ENCODE data around the gene FNDC10.
A peak's percentile ranks its signal among the peaks of the same experiment; 100 is the strongest.

FNDC10 gene

DNA sequence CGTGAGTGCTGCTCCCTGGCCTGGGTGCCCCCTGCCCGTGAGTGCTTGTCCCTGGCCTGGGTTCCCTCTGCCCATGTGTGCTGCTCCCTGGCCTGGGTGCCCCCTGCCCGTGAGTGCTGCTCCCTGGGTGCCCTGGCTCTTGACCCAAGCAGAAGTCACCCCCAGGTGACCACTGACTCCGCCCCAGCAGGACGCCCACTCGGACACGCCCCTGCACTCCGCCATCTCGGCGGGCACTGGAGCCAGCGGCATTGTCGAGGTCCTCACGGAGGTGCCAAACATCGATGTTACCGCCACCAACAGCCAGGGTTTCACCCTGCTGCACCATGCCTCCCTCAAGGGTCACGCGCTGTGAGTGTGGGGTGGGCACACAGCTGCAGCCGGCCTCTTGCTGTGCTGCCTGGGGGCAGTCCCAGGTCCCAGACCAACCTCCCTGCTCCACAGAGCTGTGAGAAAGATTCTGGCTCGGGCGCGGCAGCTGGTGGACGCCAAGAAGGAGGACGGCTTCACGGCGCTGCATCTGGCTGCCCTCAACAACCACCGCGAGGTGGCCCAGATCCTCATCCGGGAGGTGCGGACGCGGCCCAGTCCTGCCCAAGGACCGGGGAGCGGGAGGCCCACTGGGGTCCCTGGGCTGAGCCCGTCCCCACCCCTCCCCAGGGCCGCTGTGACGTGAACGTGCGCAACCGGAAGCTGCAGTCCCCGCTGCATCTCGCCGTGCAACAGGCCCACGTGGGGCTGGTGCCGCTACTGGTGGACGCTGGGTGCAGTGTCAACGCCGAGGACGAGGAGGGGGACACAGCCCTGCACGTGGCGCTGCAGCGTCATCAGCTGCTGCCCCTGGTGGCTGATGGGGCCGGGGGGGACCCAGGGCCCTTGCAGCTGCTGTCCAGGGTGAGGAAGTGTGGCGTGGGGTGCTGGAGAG lies 28.2 kb upstream of the FNDC10 start:
- DNase-seq = no peak

DNA sequence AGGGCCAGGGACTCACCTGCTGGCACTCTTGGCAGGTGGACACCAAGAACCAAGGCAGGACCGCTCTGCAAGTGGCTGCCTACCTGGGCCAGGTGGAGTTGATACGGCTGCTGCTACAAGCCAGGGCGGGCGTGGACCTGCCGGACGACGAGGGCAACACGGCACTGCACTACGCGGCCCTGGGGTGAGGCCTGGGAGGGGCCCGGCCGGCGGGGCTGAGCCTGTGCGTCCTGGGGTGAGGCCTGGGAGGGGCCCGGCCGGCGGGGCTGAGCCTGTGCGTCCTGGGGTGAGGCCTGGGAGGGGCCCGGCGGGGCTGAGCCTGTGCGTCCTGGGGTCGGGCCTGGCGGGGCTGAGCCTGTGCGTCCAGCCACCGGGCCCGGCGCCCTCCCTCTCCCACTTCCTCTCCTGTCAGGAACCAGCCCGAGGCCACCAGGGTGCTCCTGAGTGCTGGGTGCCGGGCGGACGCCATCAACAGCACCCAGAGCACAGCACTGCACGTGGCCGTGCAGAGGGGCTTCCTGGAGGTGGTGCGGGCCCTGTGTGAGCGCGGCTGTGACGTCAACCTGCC lies 27.4 kb upstream of the FNDC10 start:
- DNase-seq = no peak

DNA sequence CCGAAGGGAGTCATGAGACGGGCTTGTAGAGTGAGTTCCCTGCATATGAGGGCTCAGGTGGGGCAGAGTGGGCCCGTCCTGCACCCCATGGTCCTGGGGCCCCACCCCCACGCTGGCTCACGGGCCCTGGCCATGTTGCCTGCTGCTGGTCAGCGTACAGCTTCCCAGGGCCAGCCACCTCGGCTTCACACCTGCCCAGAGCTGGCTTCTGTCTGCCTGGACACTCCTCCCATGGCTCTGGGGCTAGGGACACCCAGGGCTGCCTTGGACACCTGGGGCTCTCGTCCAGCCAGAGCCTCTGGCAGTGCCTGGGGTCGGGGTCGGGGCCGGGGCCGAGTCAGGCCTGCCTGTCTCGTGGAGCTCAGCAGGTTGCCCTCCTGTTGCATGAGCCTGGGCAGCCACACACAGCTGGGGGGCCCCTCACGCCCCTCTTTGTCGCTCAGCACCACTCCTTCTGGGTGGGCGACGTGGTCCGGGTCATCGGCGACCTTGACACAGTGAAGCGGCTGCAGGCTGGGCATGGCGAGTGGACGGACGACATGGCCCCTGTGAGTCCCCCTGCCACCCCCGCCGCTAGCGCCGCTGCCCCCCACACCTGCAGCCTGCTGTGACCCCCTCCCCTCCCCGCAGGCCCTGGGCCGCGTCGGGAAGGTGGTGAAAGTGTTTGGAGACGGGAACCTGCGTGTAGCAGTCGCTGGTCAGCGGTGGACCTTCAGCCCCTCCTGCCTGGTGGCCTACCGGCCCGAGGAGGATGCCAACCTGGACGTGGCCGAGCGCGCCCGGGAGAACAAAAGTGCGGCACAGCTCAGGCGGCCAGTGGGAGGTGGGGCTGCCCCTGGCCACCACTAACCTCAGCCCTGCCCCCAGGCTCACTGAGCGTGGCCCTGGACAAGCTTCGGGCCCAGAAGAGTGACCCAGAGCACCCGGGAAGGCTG lies 26.5 kb upstream of the FNDC10 start:
- DNase-seq = no peak

DNA sequence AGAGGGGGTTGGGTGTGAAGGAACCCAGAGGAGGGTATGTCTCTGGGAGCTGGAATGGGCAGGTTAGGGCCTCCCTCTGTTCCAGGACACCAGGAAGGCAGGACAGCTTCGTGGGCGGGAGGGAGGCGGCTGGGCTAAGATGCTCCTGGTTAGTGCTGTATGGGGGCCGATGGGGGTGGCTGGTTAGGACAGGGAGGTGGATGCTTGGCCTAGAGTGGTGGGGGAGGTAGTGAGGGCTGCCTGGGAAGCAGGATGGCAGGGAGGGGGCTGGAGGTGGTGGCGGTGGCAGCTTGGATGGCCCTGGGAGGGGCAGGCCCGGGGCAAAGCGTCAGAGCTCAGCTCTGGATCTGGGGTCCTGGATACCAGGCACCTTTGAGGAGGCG lies 25.9 kb upstream of the FNDC10 start:
- no peak for DNase-seq

DNA sequence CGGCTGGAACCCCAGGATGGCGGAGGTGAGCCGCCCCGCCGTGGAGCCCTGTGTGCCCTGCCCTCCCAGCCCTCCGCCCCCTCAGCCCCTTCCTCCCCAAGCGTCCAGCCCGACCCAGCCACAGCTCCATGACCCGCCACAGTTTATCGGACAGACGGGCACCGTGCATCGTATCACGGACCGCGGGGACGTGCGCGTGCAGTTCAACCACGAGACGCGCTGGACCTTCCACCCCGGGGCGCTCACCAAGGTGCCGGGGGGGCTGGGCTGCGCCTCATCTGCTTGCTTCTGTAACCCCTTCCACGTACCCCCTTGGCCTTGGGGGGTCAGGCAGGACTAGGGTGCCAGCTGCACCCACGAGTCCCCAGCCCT lies 25.5 kb upstream of the FNDC10 start:
- no peak for DNase-seq

DNA sequence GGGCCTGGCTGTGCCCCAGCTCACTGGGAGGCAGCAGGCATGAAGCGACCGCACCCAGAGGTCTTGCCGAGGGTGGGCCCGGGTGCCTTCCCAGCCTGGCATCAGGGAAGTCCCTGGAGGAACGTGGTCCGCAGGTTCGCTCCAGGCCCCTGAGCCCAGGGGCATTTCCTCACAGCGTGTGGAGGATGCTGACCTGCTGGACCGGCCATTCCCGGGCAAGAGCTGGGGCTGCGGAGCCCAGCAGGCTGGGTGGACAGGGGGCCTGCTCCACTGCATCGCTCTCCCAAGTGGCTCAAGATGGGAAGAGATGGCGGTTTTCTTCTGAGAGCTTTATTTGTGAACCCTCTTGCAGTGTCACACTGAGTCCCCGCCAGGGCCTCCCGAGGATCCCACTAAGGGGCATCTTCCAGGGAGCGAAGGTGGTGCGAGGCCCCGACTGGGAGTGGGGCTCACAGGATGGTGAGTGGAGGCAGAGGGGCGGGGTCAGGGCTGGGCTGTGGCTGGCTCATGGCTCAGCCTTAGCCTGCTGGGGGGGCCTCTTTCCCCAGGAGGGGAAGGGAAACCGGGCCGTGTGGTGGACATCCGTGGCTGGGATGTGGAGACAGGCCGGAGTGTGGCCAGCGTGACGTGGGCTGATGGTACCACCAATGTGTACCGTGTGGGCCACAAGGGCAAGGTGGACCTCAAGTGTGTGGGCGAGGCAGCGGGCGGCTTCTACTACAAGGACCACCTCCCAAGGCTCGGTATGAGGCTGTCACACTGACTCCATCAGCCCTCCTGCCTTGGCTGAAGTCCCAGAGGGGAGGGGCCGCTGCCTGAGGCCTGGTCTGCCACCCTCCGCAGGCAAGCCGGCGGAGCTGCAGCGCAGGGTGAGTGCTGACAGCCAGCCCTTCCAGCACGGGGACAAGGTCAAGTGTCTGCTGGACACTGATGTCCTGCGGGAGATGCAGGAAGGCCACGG lies 24.8 kb upstream of the FNDC10 start:
- DNase-seq = no peak

DNA sequence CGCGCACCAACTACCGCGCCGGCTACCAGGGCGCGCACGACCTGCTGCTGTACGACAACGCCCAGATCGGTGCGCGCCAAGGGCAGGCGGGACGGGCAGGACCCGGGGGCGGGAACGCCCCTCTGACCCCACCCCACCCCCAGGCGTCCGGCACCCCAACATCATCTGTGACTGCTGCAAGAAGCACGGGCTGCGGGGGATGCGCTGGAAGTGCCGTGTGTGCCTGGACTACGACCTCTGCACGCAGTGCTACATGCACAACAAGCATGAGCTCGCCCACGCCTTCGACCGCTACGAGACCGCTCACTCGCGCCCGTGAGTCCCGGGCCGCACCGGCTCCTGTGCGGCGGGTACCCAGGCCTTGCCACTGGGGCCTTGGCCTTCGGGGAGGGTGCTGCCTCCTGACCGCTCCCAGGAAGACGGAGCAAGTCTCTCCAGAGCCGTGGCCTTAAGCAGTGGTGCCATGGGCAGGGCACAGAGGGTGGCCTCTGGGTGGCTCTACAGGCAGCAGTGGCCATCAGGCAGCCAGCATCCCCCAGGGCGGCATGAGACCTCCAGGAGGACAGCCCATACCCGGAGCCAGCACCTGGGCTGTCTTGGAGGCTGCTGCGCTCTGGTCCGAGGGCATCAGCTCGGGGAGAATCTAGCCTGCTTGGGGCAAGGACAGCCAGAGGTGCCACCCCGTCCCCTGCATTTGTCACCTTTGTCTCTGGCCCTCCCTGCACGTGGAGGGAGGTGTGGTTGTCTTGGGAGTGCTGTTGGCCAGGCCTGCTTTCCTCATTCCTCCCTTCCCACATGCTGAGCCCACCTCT lies 23.9 kb upstream of the FNDC10 start:
- no peak for DNase-seq

DNA sequence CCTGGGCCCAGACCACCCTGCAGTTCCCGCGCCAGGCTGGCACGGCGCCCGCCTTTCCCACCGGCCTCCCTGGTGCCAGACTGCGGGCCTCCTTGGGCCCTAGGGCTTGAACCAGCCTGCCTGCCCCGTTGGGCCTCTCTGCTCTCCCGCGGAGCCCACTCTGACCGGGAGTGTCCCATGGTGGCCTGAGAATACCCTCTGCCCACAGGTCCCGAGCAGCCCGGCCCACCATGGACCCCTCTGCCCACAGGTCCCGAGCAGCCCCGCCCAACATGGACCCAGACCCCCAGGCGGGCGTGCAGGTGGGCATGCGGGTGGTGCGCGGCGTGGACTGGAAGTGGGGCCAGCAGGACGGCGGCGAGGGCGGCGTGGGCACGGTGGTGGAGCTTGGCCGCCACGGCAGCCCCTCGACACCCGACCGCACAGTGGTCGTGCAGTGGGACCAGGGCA lies 23.3 kb upstream of the FNDC10 start:
- DNase-seq = no peak

DNA sequence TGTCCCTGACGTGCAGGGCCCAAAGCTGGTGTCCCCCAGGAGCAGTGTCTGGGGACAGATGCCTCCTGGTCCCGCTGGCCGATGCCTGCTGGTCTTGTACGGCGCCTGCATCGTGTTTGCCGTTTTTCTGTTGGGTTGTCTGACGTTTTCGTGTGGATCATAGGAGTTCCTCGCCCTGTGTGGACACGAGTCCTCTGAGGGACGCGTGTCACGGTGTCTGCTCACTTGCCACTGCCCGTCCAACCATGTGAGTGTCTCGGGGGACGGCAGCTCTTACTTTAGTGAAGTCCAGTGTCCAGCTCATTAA lies 22.8 kb upstream of the FNDC10 start:
- DNase-seq = no peak

DNA sequence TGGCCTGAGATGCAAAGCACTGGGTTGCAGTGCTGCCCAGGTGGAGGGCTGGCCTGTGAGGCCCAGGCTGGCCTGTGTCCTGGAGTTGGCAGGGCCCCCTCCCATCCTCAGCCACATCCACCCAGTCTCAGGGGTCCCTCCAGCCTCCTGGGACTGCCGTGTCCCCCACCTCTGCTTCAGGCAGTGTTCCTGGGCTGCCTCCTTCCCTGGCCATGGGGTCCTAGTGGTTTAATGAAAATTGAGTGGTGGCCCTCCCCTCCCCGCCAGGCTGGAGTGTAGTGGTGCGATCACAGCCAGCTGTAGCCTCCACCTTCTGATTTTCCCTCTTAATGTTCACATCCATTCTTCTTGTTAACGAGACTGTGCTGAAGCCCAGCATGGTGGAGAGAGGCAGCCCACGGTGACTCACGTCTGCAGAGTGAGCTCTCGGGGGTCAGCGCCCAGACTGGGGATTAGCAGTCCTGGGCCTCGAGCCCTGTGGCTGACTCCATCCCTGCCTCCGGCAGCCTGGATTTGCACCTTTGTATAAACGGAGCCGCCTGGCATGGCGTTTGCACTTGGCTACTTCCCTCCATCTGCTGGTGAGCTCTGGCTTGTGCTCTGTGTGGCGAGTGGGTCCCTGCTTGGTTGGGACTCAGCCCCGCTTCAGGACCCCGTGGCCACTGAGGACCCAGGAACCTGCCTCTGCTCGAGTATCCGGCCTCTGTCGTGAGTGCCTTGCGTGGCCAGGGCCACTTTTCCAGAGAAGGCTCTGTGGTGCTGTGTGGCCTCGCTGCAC lies 22.3 kb upstream of the FNDC10 start:
- no peak for DNase-seq

DNA sequence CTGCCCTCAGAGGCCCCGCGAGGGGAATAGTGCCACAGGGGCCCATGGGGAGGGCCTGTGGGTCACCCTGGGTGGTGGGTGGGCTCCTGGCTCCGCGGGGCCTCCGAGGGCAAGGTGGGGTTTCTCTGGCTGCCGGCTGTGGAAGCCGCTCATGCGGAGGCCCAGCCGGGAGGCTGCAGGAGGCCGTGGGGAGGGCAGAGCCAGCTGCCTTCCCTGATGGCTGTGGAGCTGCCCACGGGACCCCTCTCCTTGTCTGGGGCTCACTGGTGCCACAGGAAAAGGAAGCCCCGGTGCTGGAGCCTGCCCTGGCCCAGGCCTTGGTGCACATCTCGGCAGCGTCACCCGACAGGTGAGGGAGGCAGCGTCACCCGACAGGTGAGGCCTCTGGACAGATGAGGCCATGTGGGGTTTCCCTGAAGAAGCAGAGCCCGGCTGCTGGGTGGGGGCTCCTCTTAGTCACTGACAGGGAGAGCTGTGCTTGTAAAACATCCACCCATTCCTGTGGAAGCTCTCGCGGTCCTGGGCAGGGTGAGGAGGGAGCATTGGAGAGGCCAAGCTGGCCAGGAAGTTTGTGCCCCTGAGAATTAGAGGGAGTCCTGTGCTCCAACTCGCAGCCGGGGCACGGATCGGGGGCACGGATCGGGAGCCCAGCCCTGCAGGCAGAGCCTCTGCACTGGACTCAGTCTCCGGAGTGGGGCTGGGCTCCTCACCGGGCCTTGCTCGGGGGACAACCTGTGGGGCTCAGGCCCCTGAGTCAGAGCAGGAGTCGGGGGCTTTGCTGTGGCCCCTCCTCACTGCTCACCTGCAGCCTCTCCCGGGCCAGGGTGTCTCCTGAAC lies 21.5 kb upstream of the FNDC10 start:
- DNase-seq = no peak

DNA sequence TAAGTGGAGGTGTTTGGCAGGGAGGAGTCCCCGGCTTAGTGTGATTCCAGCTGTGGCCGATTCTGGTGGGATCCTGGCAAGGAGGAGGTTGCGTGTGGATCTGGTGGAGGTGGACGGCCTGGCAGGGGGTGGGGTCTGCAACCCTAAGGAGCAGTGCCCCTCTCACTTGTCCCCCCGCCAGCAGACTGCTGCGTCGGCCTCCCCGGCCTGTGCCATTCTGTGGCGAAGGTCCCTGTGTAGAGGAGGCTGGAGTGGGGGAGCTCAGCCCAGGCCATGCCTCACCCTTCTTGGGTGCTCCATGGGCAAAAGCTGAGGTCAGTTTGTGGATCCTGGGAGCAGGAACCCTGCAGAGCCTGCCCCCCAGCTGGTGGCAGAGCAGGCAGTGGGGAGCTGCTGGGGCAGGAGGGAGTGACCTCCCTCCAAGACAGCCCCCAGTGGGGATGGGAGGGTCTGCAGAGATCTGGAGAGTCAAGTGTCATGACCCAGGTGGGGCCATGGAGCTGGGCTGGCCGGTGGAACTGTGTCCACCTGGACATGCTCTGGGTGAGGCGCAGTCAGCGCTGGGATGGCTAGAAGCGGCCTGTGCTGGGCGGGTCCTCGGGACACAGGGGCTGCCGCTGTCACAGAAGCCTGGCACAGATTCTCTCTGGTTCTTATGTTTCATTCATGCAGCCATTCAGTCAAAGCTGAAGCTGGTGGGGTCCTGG lies 20.7 kb upstream of the FNDC10 start:
- DNase-seq = no peak

DNA sequence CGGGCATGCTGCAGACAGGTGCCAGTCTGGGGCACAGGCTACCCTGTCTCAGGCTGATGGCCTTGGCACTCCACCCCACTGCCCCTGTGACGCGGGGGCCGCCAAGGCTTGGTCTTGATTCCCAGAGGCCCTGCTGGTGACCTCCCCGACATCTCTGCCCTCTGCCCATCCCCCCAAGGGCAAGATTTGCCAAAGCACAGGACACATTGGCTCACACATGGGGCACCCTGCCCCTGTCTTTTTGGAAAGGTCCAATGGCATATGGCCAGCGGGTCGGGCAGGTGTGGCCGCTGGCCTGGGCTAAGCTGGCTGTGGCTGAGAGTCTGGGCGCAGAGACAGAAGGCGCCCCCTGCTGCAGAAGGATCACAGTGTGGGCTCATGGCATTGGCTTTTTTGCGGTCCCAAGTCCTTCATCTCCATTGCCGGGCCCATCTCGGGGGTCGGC lies 20.0 kb upstream of the FNDC10 start:
- no peak for DNase-seq

DNA sequence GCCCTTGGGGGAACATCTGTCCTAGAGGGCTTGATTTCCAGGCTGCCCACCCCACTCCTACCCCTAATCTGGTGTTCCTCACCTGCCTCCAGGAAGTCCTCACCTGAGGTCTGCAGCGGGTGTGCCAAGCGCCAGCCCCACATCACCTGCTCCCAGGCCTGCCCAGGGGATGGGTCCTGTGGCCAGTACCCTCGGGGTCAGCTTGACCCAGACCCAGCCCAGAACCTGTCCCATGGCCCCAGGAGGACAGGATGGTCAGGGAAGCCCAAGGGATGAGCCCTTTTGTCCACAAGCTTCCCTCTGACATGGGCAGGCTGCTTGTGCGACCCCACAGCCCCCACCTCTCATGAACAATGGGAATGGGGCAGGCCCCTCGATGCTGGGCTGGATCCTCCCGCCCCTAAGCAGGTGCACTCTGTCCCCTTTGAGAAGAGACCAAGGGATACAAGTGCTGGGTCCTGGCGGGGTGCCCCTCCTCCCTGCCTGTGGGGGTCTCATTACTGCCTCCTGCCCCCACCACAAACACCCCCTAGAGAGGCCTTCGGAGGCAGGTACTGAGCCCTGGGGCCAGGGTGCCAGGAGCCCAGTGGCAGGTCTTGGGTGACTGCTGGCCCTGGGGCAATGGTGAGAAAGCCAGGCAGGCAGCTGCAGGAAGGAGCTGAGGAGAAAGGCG lies 18.6 kb upstream of the FNDC10 start:
- DNase-seq = no peak

DNA sequence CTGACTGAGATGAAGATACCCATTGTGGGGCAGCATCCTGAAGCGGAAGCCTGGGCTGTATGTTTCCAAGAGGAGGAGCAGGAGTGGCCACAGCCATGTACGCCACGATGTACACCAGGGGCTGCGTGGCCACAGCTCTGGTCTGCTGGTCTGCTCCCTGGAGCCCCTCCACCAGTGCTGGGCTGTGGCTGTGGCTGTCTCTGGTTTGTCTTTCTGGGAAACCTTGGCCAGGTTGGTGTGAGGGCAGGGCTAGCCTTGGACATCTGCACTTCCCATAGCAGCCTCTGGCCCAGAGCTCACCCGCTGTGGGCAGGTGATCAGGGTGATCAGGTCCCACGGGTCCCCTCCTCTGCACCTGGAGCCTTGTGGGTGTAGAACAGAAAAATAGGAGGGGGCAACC lies 18.0 kb upstream of the FNDC10 start:
- DNase-seq = no peak

DNA sequence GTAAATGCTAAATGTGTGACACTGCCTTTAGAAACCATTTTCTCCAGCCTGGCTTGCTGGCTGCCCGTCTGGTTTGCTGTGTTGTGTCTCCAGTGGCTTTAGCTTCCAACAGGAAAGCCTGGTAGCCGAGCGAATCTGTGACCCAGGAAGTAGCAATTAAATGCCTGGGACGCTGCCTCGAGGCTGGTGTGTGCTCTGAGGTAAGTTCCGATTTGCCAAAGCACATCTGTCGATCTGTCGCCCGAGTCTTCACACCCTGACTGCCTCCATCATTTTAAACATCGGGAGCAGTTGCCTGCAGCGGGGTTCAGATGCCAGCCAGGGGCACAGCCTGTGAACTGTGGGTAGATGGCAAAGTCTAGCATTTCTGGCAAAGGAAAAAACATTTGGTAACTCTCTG lies 17.6 kb upstream of the FNDC10 start:
- DNase-seq = no peak

DNA sequence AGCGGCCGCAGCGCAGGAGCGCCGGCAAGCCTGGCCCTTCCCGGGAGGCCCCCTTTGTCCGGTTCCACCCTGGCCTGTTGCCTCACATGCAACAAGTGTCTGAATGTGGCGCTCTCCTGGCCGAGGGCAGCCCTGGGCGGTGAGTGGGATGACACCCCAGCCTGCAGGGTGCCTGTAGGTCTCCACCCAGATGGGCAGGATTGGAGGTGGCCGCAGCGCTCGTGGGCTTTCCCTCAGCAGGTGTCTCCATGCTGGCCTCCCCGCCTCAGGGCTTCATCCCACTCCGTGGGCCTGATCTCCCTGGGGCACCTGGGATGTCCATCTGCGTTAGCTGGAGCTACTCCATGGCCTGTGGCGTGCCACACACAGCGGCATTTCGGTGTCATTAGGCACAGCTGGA lies 16.9 kb upstream of the FNDC10 start:
- DNase-seq = no peak

DNA sequence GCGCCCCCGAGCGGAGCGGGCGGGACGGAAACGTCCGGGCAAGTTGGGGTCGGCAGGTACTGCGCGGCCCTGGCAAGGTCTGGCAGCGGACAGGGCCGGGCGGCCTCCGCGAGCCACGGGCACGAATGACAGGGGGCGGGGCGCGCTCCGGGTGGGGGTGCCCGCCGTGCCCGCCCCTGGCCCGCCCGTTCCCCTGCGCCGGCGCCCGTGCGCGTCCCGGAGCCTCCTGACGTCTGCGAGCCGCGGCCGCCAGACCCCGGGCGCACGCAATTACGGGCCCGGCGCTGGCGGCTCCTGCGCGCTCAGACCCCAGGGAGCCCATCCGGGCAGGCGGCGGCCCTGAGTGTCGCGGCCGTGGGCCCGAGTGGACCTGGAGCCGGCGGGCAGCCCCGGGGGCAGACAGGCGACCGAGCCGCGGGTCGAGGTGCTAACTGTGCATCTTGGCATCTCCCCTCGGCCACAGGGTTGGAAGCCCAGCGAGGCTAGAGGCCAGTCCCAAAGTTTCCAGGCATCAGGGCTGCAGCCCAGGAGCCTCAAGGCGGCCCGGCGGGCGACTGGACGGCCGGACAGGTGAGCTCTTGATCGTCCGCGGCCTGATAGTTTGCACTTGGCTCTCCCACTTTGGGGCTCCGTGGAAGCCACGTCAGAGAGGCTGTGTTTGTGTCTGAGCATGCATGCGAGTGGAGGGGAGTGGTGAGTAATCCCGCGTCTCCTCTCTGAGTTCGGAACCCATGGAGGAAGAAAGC lies 16.3 kb upstream of the FNDC10 start:
- peak; percentile 52 for DNase-seq

Measured in stimulated activated CD4-positive, alpha-beta T cell treated with anti-CD3 and anti-CD28 coated beads, Interleukin-12 subunit alpha, Interleukin-12 subunit beta, amount 100 ng/mL, for 4 hours (primary cell).